Breast epithelium (tissue), 4 donors: ENCODE data around the gene MYBPH. TPM values are rescaled to one million over a fixed set of nuclear protein-coding genes. Genes with fewer than 3 reads are reported as not detected.

ENCODE experiments used
- DNase-seq, 2 donors: peaks; one replicate each; pipeline ENCODE4 v3.0.0-alpha.2; 2019; ENCODE audit warnings: low spot score in 2 of 2
- H3K27ac ChIP-seq, 2 donors: fragments of 200-600 bp; sonication (generic) in 1 of 2; one replicate each; pipeline ENCODE4 v1.5.1; 2016 to 2019; ENCODE audit warnings: mild to moderate bottlenecking in 1 of 2
- H3K27me3 ChIP-seq, 2 donors: fragments of 200-600 bp; sonication (generic) in 1 of 2; one replicate each; pipeline versions ENCODE4 v1.5.1 to v1.6.0; 2017 to 2019; ENCODE audit warnings: control low read depth in 1 of 2, mild to moderate bottlenecking in 1 of 2
- H3K36me3 ChIP-seq: fragments of 200-600 bp; one replicate; pipeline ENCODE4 v1.5.1; 2019
- H3K4me1 ChIP-seq, 2 donors: fragments of 200-600 bp; sonication (generic); one replicate each; pipeline ENCODE4 v1.5.1; 2016 to 2019; ENCODE audit warnings: control low read depth in 1 of 2
- H3K4me3 ChIP-seq, 3 donors: fragments of 200-600 bp; sonication (generic); 1 replicate in 2 of 3; 2 replicates in 1 of 3; pipeline ENCODE4 v1.5.1; 2016 to 2019; ENCODE audit warnings: mild to moderate bottlenecking in 3 of 3, moderate library complexity in 2 of 3
- H3K9me3 ChIP-seq, 2 donors: fragments of 200-600 bp; sonication (generic) in 1 of 2; one replicate each; pipeline ENCODE4 v1.5.1; 2016 to 2019; ENCODE audit warnings: control low read depth in 1 of 2
- POLR2A ChIP-seq: fragments of 450-650 bp; IDR thresholded peaks from one replicate; pipeline ENCODE4 v1.6.1; 2016; ENCODE audit warnings: antibody characterized with exemption, mild to moderate bottlenecking, moderate library complexity
- POLR2AphosphoS5 ChIP-seq, 3 donors: sonication (generic); formaldehyde crosslinking; IDR thresholded peaks; one replicate each; pipeline ENCODE4 v1.6.1; 2017; ENCODE audit warnings: antibody characterized with exemption in 3 of 3
- intact Hi-C: fragments of 100-400 bp; cut with DNase I; formaldehyde crosslinking; loops from one replicate; pipeline ENCODE4 v1.15.1; 2023; ENCODE audit warnings: low total_unique reads
- total RNA-seq, 3 donors: library from RNA; depleted of rRNA; stranded (reverse); fragments of >200 nt; gene quantifications; one replicate each; pipeline ENCODE4 v1.1.0, GENCODE V29; 2016
- TF ChIP-seq, protein P1 (sequence below), 3 donors: fragments of 450-650 bp; IDR thresholded peaks; one replicate each; pipeline ENCODE4 v1.5.1; 2016 to 2017; ENCODE audit warnings: antibody characterized with exemption in 3 of 3, mild to moderate bottlenecking in 3 of 3, moderate library complexity in 3 of 3

Gene MYBPH
- total RNA-seq, 3 donors from 2014 or later: 0.66 TPM; not detected in 2

DNA sequence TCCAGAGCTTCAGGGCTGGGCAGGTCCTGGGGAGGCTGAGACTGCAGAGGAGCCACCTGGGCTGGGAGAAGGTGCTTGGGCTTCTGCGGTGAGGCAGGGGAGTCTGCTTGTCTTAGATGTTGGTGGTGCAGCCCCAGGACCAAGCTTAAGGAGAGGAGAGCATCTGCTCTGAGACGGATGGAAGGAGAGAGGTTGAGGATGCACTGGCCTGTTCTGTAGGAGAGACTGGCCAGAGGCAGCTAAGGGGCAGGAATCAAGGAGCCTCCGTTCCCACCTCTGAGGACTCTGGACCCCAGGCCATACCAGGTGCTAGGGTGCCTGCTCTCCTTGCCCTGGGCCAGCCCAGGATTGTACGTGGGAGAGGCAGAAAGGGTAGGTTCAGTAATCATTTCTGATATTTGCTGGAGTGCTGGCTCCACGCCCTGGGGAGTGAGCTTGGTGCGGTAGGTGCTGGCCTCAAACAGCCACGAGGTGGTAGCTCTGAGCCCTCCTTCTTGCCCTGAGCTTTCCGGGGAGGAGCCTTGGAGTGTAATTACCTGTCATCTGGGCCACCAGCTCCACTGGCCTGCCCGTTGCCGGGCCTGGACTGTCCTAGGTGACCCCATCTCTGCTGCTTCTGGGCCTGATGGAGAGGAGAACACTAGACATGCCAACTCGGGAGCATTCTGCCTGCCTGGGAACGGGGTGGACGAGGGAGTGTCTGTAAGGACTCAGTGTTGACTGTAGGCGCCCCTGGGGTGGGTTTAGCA, 9.3 kb downstream of the MYBPH start:
- H3K36me3 ChIP-seq: no peaks in the 10 kb centered on the region
- H3K27ac ChIP-seq: no peak overlapping the region
- H3K27me3 ChIP-seq: no peaks in the 10 kb centered on the region
- intact Hi-C loops: no loop called here
- no peaks in the 10 kb centered on the region for H3K9me3 ChIP-seq
- no peaks in the 10 kb centered on the region for H3K4me1 ChIP-seq
- H3K4me3 ChIP-seq: no peak overlapping the region
- no peak for DNase-seq
- TF ChIP-seq POLR2A (no peak), POLR2AphosphoS5 (IDR thresholded peaks at IDR 0.05) (no peak)
- TF ChIP-seq, protein P1, sequence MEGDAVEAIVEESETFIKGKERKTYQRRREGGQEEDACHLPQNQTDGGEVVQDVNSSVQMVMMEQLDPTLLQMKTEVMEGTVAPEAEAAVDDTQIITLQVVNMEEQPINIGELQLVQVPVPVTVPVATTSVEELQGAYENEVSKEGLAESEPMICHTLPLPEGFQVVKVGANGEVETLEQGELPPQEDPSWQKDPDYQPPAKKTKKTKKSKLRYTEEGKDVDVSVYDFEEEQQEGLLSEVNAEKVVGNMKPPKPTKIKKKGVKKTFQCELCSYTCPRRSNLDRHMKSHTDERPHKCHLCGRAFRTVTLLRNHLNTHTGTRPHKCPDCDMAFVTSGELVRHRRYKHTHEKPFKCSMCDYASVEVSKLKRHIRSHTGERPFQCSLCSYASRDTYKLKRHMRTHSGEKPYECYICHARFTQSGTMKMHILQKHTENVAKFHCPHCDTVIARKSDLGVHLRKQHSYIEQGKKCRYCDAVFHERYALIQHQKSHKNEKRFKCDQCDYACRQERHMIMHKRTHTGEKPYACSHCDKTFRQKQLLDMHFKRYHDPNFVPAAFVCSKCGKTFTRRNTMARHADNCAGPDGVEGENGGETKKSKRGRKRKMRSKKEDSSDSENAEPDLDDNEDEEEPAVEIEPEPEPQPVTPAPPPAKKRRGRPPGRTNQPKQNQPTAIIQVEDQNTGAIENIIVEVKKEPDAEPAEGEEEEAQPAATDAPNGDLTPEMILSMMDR (IDR thresholded peaks at IDR 0.05): no peak

DNA sequence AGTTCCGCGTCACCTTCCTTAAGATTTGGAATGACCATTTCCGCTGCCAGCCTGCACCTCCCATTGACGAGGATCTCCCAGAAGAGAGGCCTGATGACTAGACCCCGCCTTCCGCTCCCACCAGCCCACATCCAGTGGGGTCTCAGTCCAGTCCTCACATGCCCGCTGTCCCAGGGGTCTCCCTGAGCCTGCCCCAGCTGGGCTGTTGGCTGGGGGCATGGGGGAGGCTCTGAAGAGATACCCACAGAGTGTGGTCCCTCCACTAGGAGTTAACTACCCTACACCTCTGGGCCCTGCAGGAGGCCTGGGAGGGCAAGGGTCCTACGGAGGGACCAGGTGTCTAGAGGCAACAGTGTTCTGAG, 9.8 kb downstream of the MYBPH start:
- DNase-seq: no peak
- H3K36me3 ChIP-seq: no peaks in the 10 kb centered on the region
- H3K4me1 ChIP-seq: no peaks in the 10 kb centered on the region
- TF ChIP-seq, protein P1 (IDR thresholded peaks at IDR 0.05): no peak
- no peak for TF ChIP-seq POLR2A
- no peak for TF ChIP-seq POLR2AphosphoS5 (IDR thresholded peaks at IDR 0.05)
- no peak overlapping the region for H3K4me3 ChIP-seq
- no peak overlapping the region for H3K27ac ChIP-seq
- H3K27me3 ChIP-seq: no peaks in the 10 kb centered on the region
- no peaks in the 10 kb centered on the region for H3K9me3 ChIP-seq
- intact Hi-C loops: no loop called here

DNA sequence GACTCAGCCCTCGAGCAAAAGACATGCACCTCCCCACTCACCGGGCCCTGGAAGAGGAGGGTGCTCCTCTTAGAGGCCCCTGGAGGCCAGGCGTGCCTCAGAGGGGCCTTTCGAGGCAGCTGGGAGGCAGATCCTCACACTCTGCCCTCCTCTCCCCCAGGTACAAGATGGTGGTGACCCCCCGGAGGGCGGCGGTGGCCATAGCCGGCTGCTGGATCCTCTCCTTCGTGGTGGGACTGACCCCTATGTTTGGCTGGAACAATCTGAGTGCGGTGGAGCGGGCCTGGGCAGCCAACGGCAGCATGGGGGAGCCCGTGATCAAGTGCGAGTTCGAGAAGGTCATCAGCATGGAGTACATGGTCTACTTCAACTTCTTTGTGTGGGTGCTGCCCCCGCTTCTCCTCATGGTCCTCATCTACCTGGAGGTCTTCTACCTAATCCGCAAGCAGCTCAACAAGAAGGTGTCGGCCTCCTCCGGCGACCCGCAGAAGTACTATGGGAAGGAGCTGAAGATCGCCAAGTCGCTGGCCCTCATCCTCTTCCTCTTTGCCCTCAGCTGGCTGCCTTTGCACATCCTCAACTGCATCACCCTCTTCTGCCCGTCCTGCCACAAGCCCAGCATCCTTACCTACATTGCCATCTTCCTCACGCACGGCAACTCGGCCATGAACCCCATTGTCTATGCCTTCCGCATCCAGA, 10.4 kb downstream of the MYBPH start:
- no peaks in the 10 kb centered on the region for H3K36me3 ChIP-seq
- no peak overlapping the region for H3K4me3 ChIP-seq
- TF ChIP-seq, protein P1 (IDR thresholded peaks at IDR 0.05): no peak
- no peak for DNase-seq
- no peaks in the 10 kb centered on the region for H3K4me1 ChIP-seq
- H3K27me3 ChIP-seq: no peaks in the 10 kb centered on the region
- intact Hi-C loops: no loop called here
- no peaks in the 10 kb centered on the region for H3K9me3 ChIP-seq
- H3K27ac ChIP-seq: no peak overlapping the region

DNA sequence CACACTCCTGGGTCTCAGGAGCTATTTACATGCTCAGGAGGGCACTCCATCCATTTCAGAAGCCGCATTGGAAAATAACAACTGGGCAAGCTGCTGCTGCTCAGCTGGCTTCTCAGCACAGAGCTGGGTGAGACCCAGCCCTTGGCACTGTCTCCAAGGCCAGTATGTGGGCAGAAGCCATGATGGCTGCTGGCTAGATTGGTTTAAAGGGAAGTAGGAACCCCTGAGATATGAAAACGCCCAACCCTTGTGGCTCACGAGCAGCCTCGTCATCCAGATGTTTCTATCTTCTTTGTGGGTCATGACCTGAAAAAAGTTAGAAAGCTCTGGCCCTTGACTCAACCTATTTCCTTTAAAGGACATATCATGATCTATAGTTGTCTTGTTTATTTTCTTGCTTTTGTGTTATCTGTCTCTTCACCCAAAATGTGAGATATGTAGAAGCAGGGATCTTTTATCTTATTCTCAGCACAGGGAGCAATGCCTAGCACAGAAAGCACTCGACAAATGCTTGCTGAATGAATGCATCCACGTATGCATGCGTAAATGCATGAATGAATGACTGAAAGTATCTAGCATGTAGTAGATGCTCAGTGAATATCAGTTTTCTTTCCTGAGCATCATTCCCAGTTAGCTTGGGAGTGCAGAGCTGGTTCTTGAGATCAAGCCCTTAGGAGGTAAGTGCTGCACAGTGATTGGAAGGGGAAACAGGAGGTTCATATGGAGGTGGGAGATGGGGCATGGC, 11.6 kb downstream of the MYBPH start:
- Histone ChIP-seq H3K27me3 (no peaks in the 10 kb centered on the region), H3K4me3 (no peak overlapping the region), H3K9me3 (no peaks in the 10 kb centered on the region), H3K27ac (no peak overlapping the region), H3K36me3 (no peaks in the 10 kb centered on the region), H3K4me1 (no peaks in the 10 kb centered on the region)
- TF ChIP-seq POLR2A (no peak), POLR2AphosphoS5 (IDR thresholded peaks at IDR 0.05) (no peak)
- TF ChIP-seq, protein P1 (IDR thresholded peaks at IDR 0.05): no peak
- DNase-seq: no peak
- intact Hi-C loops: no loop called here

DNA sequence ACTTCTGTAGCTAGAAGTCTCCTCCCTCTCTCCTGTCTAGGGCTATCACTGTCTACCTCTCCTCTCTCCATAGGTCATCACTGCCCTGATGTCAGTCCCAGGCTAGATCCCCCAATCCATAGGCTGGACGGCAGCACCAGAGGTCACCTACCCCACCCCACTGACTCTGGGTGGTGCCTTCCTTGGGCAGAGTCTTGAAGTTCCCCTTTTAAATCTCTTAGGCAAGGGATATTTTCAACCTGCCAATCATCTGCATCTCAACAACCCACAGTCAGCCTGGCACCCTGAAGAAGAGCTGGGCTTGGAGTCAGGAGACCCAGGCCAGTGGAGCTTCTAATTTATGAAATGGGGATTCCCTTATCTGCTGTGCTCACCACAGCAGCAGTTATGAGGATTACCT, 13.2 kb downstream of the MYBPH start:
- Histone ChIP-seq H3K4me1 (no peaks in the 10 kb centered on the region), H3K4me3 (no peak overlapping the region), H3K36me3 (no peaks in the 10 kb centered on the region), H3K27me3 (no peaks in the 10 kb centered on the region), H3K27ac (no peak overlapping the region), H3K9me3 (no peaks in the 10 kb centered on the region)
- DNase-seq: no peak
- intact Hi-C loops: no loop called here
- TF ChIP-seq POLR2A (no peak), POLR2AphosphoS5 (IDR thresholded peaks at IDR 0.05) (no peak)
- TF ChIP-seq, protein P1 (IDR thresholded peaks at IDR 0.05): no peak
